ENCODE results near the gene SGMS1.

SGMS1 gene

DNA sequence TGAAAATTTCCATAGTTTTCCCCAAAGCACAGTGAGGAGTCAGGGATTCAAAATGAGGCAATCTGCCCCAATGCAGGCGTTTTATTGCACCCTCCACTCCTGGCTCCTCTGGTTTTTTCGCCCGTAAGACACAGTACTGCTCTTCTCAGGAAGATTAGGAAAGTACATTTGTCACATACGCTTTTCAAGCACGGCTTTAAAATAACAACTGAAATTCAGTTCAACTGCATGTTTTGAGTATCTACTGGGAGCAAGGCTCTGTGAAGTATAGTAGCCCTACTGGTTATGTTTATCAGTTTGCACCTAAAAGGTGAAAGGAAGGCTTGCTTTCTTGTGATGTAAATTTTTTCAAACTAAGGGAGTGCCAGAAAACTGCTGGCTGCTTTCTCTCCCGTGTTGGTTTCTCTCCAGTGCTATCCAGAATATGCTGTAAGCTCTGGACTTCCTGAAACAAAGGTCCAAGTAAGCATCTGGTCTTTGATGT is 1.9 kb upstream of the SGMS1 start:
- Histone ChIP-seq H3K27me3 (no peaks in the 10 kb centered on the region), H3K36me3 (no peaks in the 10 kb centered on the region), H3K27ac (peak overlapping the region; percentile 86 to 97 (median 93); a peak in 21 of 22 replicates), H3K4me2 (peak overlapping the region; percentile 82 to 98 (median 96)), H3K9me3 (replicated peaks in 1 of 11) (no peaks in the 10 kb centered on the region), H3K4me1 (peaks cover 18 to 31% (median 27%) of the 10 kb centered on the region in 10 experiments), H3K4me3 (peak overlapping the region; percentile 78 to 98 (median 92)), H3K9ac (peak overlapping the region; percentile 80 to 96 (median 91)), H4K20me1 (peaks cover 4 to 29% (median 14%) of the 10 kb centered on the region in 11 experiments; a peak in 15 of 22 replicates)
- TF ChIP-seq Cebpa-rat (IDR thresholded peaks at IDR 0.05): no peak

DNA sequence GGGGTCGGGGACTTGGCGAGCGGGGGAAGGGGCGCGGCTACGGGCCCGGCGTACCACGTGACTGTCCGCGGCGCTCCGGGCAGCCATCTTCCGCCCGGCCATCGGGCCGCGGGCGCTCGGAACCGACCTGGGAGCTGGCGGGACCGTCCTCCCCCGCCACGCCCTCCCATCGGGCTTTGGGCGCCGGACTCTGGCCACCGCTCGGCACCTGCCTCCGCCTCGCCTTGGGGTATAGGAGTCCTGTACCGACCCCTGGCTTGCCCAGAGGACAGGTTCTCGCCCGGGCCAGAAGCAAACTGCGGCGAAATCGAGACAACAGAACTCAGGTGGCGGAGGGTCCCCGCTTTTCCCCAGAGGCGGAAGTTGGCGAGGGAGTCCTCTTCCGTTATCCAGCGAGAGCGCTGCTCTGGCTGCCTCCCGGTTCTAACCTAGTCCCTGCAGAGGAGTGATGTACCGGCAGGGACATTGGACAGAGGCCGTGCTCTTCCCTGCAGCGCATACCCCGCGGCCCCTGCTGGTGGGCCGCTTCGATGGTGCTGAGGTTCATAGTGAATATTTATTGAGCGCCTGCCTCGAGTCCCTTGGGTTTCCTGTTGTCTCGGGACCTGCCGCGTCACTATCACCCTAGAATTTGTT is 1.2 kb upstream of the SGMS1 start:
- no peak for TF ChIP-seq Cebpa-rat (IDR thresholded peaks at IDR 0.05)
- H3K4me2 ChIP-seq: peak overlapping the region; percentile 82 to 98 (median 96)
- H4K20me1 ChIP-seq: peaks cover 7 to 36% (median 18%) of the 10 kb centered on the region in 11 experiments; a peak in 15 of 22 replicates
- no peaks in the 10 kb centered on the region for H3K9me3 ChIP-seq (replicated peaks in 1 of 11)
- no peaks in the 10 kb centered on the region for H3K36me3 ChIP-seq
- peak overlapping the region; percentile 80 to 96 (median 91) for H3K9ac ChIP-seq
- peak overlapping the region; percentile 86 to 97 (median 93) for H3K27ac ChIP-seq
- peak overlapping the region; percentile 78 to 98 (median 92) for H3K4me3 ChIP-seq
- peaks cover 21 to 38% (median 31%) of the 10 kb centered on the region in 10 experiments for H3K4me1 ChIP-seq
- no peaks in the 10 kb centered on the region for H3K27me3 ChIP-seq

DNA sequence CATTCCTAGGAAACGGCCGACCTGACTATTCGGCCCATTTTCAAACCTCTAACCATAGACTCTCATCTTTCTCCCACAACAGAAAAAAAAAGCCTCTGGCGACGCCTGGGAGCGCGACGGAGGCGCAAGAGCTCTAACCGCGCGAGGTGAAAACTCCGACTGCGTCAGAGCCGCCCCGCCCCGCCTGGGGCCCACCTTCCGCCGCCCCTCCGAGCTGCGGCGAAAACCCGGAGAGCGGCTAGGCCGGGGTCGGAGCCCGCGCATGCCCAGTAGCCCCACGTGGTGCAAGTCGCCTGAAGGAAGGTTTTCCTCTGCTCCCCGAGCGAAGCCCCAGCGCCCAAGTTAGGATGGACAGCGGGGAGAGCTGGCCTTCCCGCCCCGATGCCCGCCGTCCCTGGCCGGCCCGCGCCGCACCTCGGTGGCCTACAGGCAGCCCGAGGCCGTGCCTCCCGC is 683 bp upstream of the SGMS1 start:
- Histone ChIP-seq H3K9me3 (replicated peaks in 1 of 11) (no peaks in the 10 kb centered on the region), H3K27me3 (no peaks in the 10 kb centered on the region), H3K9ac (peak overlapping the region; percentile 80 to 96 (median 91)), H3K4me1 (peaks cover 21 to 40% (median 32%) of the 10 kb centered on the region in 10 experiments), H3K36me3 (no peaks in the 10 kb centered on the region), H4K20me1 (peaks cover 7 to 41% (median 24%) of the 10 kb centered on the region in 11 experiments; a peak in 15 of 22 replicates), H3K4me3 (peak overlapping the region; percentile 78 to 98 (median 92)), H3K4me2 (peak overlapping the region; percentile 82 to 98 (median 96)), H3K27ac (peak overlapping the region; percentile 86 to 97 (median 93))
- no peak for TF ChIP-seq Cebpa-rat (IDR thresholded peaks at IDR 0.05)

DNA sequence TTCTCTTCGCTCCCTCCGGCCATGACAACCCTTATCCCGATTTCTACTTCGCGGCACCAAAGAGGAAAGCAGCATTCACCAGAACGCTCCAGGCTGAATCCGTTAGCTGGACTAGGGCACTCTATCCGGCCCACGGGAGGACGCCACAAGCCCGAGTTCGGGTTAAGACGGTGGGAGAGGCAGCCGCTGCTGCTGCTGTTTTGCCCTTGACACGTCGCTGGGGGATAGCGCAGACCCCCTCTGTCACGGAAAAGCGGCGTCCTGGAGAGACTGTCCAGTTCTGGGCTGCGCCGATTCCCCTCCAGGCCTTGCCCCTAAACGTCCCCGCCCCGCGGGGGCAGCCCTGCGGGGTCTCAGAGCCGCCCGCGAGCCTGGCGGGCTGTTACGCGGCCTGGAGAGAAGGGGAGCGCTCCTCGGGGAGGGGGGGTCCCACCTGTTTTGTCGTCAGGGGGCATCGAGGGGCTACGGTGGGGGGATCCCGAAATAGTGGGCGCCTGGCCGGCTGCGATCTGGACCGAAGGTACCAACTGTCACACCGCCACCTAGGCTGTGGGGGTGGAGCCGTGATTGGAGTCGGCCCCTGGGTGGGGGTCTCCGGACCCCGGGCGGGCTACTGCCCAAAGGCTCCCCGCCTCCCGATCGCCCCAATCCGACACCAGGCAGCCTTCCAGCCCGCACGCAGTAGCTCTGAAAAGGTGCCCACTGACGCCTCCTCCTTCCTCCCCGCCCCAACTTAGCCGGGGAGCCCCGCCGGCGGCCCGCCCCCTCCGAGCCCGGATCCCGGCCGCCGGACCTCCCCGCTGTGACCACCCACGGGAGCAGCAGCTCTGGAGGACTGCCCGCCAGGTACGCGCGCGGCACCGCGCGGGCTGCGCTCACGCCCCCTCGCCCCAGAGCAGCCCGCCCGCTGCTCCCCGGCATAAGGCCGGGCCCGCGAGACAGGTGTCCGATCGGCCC is 772 bp downstream of the SGMS1 start:
- Histone ChIP-seq H3K4me1 (peaks cover 25 to 50% (median 42%) of the 10 kb centered on the region in 10 experiments), H3K4me2 (peak overlapping the region; percentile 86 to 98 (median 94)), H4K20me1 (peaks cover 13 to 52% (median 37%) of the 10 kb centered on the region in 11 experiments; a peak in 17 of 22 replicates), H3K36me3 (no peaks in the 10 kb centered on the region), H3K9me3 (replicated peaks in 1 of 11) (no peaks in the 10 kb centered on the region), H3K27me3 (no peaks in the 10 kb centered on the region), H3K4me3 (peak overlapping the region; percentile 78 to 98 (median 92)), H3K9ac (peak overlapping the region; percentile 80 to 96 (median 91)), H3K27ac (peak overlapping the region; percentile 86 to 97 (median 93))
- no peak for TF ChIP-seq Cebpa-rat (IDR thresholded peaks at IDR 0.05)

DNA sequence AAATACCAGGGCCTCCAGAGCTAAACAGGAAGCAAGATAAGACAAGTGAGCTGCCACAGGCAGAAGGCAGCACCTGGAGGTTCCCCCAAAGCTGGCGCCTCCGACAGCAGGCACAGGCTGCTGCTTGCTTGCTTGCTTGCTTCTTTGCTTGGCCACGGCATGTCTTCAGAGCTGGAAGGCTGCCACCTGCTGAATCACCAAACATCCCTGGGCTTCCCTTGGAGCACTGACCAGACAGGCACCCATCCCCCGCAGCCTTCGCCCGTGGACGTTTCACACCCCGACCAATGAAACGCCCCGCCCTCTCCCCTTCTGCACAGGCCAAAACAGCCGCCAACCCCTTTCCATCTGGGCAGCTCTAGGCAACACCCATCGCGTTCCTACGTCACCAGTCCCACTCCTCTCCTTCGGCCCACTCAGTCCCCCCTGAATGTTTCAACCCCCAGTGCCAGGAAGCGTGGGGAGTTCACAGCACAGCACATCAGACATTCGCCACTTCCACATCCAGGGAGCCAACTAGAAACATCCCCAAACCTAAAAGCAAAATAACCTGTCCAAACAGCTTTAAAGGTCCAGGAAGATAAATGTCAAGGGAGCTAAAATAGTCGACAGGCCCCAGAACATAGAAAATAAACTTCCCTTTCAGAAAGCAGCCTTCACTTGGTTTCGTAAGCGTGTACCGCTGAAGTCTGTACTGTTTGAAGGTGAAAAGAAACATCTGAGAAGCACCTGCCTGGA is 1.6 kb downstream of the SGMS1 start:
- H3K4me1 ChIP-seq: peaks cover 25 to 51% (median 42%) of the 10 kb centered on the region in 10 experiments
- H3K9ac ChIP-seq: peak overlapping the region; percentile 80 to 96 (median 91)
- peak overlapping the region; percentile 86 to 98 (median 94) for H3K4me2 ChIP-seq
- peak overlapping the region; percentile 78 to 98 (median 92) for H3K4me3 ChIP-seq
- H4K20me1 ChIP-seq: peaks cover 13 to 60% (median 37%) of the 10 kb centered on the region in 11 experiments; a peak in 17 of 22 replicates
- H3K27ac ChIP-seq: peak overlapping the region in 10 of 11 experiments; percentile 86 to 97 (median 94); a peak in 15 of 22 replicates
- TF ChIP-seq Cebpa-rat (IDR thresholded peaks at IDR 0.05): no peak
- no peaks in the 10 kb centered on the region for H3K9me3 ChIP-seq (replicated peaks in 1 of 11)
- H3K27me3 ChIP-seq: no peaks in the 10 kb centered on the region
- H3K36me3 ChIP-seq: no peaks in the 10 kb centered on the region

DNA sequence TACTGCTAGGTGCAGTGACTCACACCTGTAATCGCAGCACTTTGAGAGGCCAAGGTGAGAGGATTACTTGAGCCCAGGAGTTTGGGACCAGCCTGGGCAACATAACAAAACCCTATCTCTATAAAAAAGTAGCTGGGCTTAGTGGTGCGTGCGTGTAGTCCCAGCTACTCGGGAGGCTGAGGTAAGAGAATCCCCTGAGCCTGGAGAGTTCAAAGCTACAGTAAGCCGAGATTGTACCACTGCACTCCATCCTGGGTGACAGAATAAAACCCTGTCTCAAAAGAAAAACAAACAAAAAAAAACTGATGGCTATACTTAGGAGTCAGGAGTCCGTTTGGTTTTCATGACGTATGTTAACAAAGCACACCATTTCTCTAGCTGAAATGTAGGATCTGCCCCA is 2.9 kb downstream of the SGMS1 start:
- no peaks in the 10 kb centered on the region for H3K27me3 ChIP-seq
- H3K4me2 ChIP-seq: peak overlapping the region in 10 of 11 experiments; percentile 86 to 98 (median 94); a peak in 15 of 22 replicates
- no peak overlapping the region for H3K4me3 ChIP-seq

DNA sequence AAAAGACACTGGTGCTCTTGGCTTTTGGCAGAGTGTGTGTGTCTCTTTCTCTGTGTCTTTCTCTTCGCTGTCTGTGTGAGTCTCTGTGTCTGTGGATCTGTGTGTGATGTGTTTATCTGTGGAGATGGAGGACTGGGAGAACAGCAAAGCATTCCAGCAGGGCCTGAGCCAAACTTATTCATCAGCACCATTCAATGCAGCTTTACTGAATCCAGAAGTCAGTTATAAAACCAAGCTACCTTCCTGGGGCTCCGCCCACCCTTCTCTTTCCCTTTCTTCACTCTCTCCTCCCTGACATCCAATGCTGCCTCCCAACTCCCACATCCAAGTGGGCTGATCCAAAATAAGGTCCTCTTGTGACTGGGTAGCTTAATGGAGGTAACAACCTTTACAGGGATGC is 3.9 kb downstream of the SGMS1 start:
- Histone ChIP-seq H4K20me1 (peaks cover 13 to 75% (median 37%) of the 10 kb centered on the region in 11 experiments; a peak in 17 of 22 replicates), H3K9me3 (replicated peaks in 1 of 11) (no peaks in the 10 kb centered on the region), H3K36me3 (no peaks in the 10 kb centered on the region), H3K27me3 (no peaks in the 10 kb centered on the region), H3K4me2 (peak overlapping the region in 2 of 11 experiments; percentile 94 to 98; a peak in 2 of 22 replicates), H3K4me3 (no peak overlapping the region), H3K4me1 (peaks cover 25 to 42% (median 33%) of the 10 kb centered on the region in 10 experiments), H3K27ac (no peak overlapping the region), H3K9ac (no peak overlapping the region)
- TF ChIP-seq Cebpa-rat (IDR thresholded peaks at IDR 0.05): no peak

More for the DNA sequence above, 2.9 kb downstream of the SGMS1 start:
- Histone ChIP-seq H4K20me1 (peaks cover 13 to 65% (median 37%) of the 10 kb centered on the region in 11 experiments; a peak in 17 of 22 replicates), H3K36me3 (no peaks in the 10 kb centered on the region), H3K27ac (no peak overlapping the region), H3K4me1 (peaks cover 30 to 49% (median 38%) of the 10 kb centered on the region in 10 experiments), H3K9me3 (replicated peaks in 1 of 11) (no peaks in the 10 kb centered on the region), H3K9ac (no peak overlapping the region)
- TF ChIP-seq Cebpa-rat (IDR thresholded peaks at IDR 0.05): no peak

DNA sequence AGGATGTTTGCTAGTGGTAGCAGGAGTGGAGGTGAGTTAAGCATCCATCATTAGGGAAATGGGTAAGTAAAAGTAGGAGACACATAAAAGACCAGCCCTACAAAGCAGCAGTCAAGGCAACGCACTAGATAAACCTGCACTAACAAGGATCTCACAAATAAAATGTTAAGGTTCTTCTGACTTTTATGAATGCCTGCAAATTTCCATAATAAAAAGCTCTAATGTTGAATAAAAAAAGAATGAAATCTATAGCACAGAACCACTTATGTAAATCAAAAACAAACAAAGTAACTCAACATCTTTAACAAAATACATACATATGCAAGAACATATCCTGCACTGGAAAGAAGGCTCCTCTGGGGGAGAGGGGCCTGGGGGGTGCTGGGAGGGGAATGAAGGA is 4.6 kb downstream of the SGMS1 start:
- H3K4me2 ChIP-seq: peak overlapping the region in 10 of 11 experiments; percentile 7 to 57 (median 30); a peak in 12 of 22 replicates
- H3K9me3 ChIP-seq (replicated peaks in 1 of 11): no peaks in the 10 kb centered on the region
- H3K27me3 ChIP-seq: no peaks in the 10 kb centered on the region
- H3K36me3 ChIP-seq: no peaks in the 10 kb centered on the region
- H3K4me3 ChIP-seq: no peak overlapping the region
- H3K4me1 ChIP-seq: peaks cover 25 to 42% (median 33%) of the 10 kb centered on the region in 10 experiments
- H3K27ac ChIP-seq: no peak overlapping the region
- peaks cover 13 to 77% (median 38%) of the 10 kb centered on the region in 11 experiments; a peak in 17 of 22 replicates for H4K20me1 ChIP-seq
- no peak for TF ChIP-seq Cebpa-rat (IDR thresholded peaks at IDR 0.05)
- H3K9ac ChIP-seq: no peak overlapping the region

Data from BLaER1 treated with 17β-estradiol and CSF1 and Interleukin-3, amounts not matched to agents 10 nM and 100 nM (cell line).